A549 (cell line): ENCODE measurements around the gene ASF1B. TPM values are rescaled to one million over a fixed set of nuclear protein-coding genes. Genes with fewer than 3 reads are reported as not detected.

Experiments
- ATAC-seq, 2 experiments: fragments of 200-7000 bp in 1 of 2; fragments of >200 bp in 1 of 2; cut with Nextera tagmentation in 1 of 2; cut with Tn5 transposase in 1 of 2; 3 replicates each; pipeline versions ENCODE4 v1.8.0 to v1.9.1; 2018 to 2020; ENCODE audit warnings: mild to moderate bottlenecking in 1 of 2, moderate library complexity in 1 of 2
- CTCF ChIA-PET: fragments of 300-600 bp; sonication (Branson Sonifier 250); formaldehyde crosslinking; extraction: SDS; loops from one replicate; lab custom pipeline; 2021; ENCODE audit warnings: antibody characterized with exemption, inconsistent platforms; lab: Yijun Ruan, JAX
- POLR2A ChIA-PET: fragments of 350-600 bp; formaldehyde crosslinking; extraction: SDS; loops from one replicate; lab custom pipeline; 2021; ENCODE audit warnings: antibody characterized with exemption, inconsistent platforms; lab: Yijun Ruan, JAX
- DNase-seq, 2 experiments: peaks; one replicate each; pipeline versions ENCODE4 v3.0.0 to v3.0.0-alpha.2; 2011 to 2016; ENCODE audit warnings: low read depth in 1 of 2, low spot score in 1 of 2
- FAIRE-seq: peaks from 2 replicates; lab custom pipeline; 2011; peaks lifted over from hg19 to GRCh38; lab: Jason Lieb, UNC
- H3K27ac ChIP-seq, 2 experiments: fragments of >200 bp; sonication (Bioruptor Twin); formaldehyde crosslinking; 3 replicates each; pipeline ENCODE4 v1.5.1; 2016 to 2017
- H3K4me1 ChIP-seq: fragments of >200 bp; sonication (Bioruptor Twin); formaldehyde crosslinking; 3 replicates; pipeline ENCODE4 v1.6.1; 2016
- H3K4me2 ChIP-seq: fragments of >200 bp; sonication (Bioruptor Twin); formaldehyde crosslinking; 3 replicates; pipeline ENCODE4 v1.6.1; 2016
- H3K4me3 ChIP-seq: fragments of >200 bp; sonication (Bioruptor Twin); formaldehyde crosslinking; 3 replicates; pipeline ENCODE4 v1.5.1; 2016
- H3K9me3 ChIP-seq: fragments of >200 bp; sonication (Bioruptor Twin); formaldehyde crosslinking; 3 replicates; pipeline ENCODE4 v1.6.1; 2016
- CBX8 ChIP-seq: fragments of 200-600 bp; sonication (generic); IDR thresholded peaks from 2 replicates; pipeline ENCODE4 v1.6.1; 2016
- CHD2 ChIP-seq: fragments of 150-350 bp; IDR thresholded peaks from 2 replicates; pipeline ENCODE4 v1.6.1; 2014; ENCODE audit warnings: low read length; ENCODE audit not compliant: partially characterized antibody
- CHD4 ChIP-seq: fragments of 200-600 bp; sonication (generic); IDR thresholded peaks from 2 replicates; pipeline ENCODE4 v1.6.1; 2016; ENCODE audit warnings: antibody characterized with exemption, mild to moderate bottlenecking, borderline replicate concordance
- EHMT2 ChIP-seq: fragments of 200-600 bp; sonication (generic); IDR thresholded peaks from 2 replicates; pipeline ENCODE4 v1.6.1; 2016; ENCODE audit warnings: antibody characterized with exemption, low read depth, mild to moderate bottlenecking, moderate library complexity
- HOXA7 ChIP-seq: fragments of 250-450 bp; sonication (Bioruptor Pico); IDR thresholded peaks from 2 replicates; pipeline ENCODE4 v1.5.0; 2020; ENCODE audit warnings: mild to moderate bottlenecking, moderate library complexity
- HOXB13 ChIP-seq: fragments of 250-450 bp; sonication (Bioruptor Pico); IDR thresholded peaks from 2 replicates; pipeline ENCODE4 v1.5.0; 2020; ENCODE audit warnings: low read depth, mild to moderate bottlenecking, moderate library complexity
- KDM1A ChIP-seq: fragments of 200-600 bp; sonication (generic); IDR thresholded peaks from 2 replicates; pipeline ENCODE4 v1.6.1; 2016; ENCODE audit warnings: low read depth, mild to moderate bottlenecking
- MYC ChIP-seq: IDR thresholded peaks from 2 replicates; pipeline ENCODE4 v1.6.1; 2012; ENCODE audit warnings: mild to moderate bottlenecking, inconsistent platforms, low read length, improper control_type of control experiment, borderline replicate concordance
- NFE2L2 ChIP-seq: fragments of 150-350 bp; conservative IDR thresholded peaks from 2 replicates; pipeline ENCODE4 v1.6.1; 2014; ENCODE audit warnings: low read length
- POLR2AphosphoS2 ChIP-seq: conservative IDR thresholded peaks from 2 replicates; pipeline ENCODE4 v1.6.1; 2012; ENCODE audit warnings: low read length, improper control_type of control experiment, inconsistent platforms
- RCOR1 ChIP-seq: fragments of 150-350 bp; IDR thresholded peaks from 2 replicates; pipeline ENCODE4 v1.6.1; 2014; ENCODE audit warnings: antibody characterized with exemption, low read length, low read depth
- SREBF2 ChIP-seq: fragments of 450-650 bp; IDR thresholded peaks from 2 replicates; pipeline ENCODE4 v1.6.1; 2014; ENCODE audit warnings: mild to moderate bottlenecking, moderate library complexity
- TP53 ChIP-seq: fragments of 250-450 bp; sonication (Bioruptor Pico); IDR thresholded peaks from 2 replicates; pipeline ENCODE4 v1.5.0; 2021; ENCODE audit warnings: mild to moderate bottlenecking, moderate library complexity
- ZC3H11A ChIP-seq: fragments of 450-650 bp; IDR thresholded peaks from 2 replicates; pipeline ENCODE4 v1.6.1; 2014; ENCODE audit warnings: antibody characterized with exemption, mild to moderate bottlenecking
- ZNF302 ChIP-seq: fragments of 250-450 bp; sonication (Bioruptor Pico); IDR thresholded peaks from 2 replicates; pipeline ENCODE4 v1.9.0; 2021; ENCODE audit warnings: inconsistent platforms, mild to moderate bottlenecking, moderate library complexity
- ZSCAN20 ChIP-seq: fragments of 250-450 bp; sonication (Bioruptor Pico); IDR thresholded peaks from 2 replicates; pipeline ENCODE4 v1.8.0; 2022; ENCODE audit warnings: mild to moderate bottlenecking, moderate library complexity
- WGBS: methylation state at CpG from one replicate; pipeline ENCODE4 v1.1.6; 2017; ENCODE audit errors: missing lambda C conversion rate; 5-methylcytosine and 5-hydroxymethylcytosine counted together
- polyA plus RNA-seq, 4 experiments: library from polyadenylated mRNA; depleted of rRNA in 3 of 4; stranded (reverse); fragments of >200 nt; fragmentation: RNase III in 1 of 4; extraction: RNeasy Plus Mini Kit Qiagen cat#74134 plus additional on column Dnase treatment in 1 of 4; gene quantifications; 2 replicates in 3 of 4; 3 replicates in 1 of 4; pipeline ENCODE4 v1.2.3, GENCODE V29; 2011 to 2017
- TF ChIP-seq, protein P1 (sequence below): fragments of 250-450 bp; sonication (Bioruptor Pico); IDR thresholded peaks from 2 replicates; pipeline ENCODE4 v1.5.0; 2020; ENCODE audit warnings: low read depth, mild to moderate bottlenecking, moderate library complexity
- TF ChIP-seq, protein P2 (sequence below): fragments of 150-350 bp; IDR thresholded peaks from 2 replicates; pipeline ENCODE4 v1.6.1; 2014; ENCODE audit warnings: low read depth, mild to moderate bottlenecking, low read length
- TF ChIP-seq, protein P3 (sequence below): IDR thresholded peaks from 2 replicates; pipeline ENCODE4 v1.6.1; 2012
- TF ChIP-seq, protein P4 (sequence below): fragments of >200 bp; sonication (Bioruptor Twin); formaldehyde crosslinking; IDR thresholded peaks from 3 replicates; pipeline ENCODE4 v1.5.1; 2016

Gene ASF1B
- polyA plus RNA-seq, 2 of the 4 experiments (the other 2 are of a cell fraction): 12.1 to 46.2 TPM

DNA sequence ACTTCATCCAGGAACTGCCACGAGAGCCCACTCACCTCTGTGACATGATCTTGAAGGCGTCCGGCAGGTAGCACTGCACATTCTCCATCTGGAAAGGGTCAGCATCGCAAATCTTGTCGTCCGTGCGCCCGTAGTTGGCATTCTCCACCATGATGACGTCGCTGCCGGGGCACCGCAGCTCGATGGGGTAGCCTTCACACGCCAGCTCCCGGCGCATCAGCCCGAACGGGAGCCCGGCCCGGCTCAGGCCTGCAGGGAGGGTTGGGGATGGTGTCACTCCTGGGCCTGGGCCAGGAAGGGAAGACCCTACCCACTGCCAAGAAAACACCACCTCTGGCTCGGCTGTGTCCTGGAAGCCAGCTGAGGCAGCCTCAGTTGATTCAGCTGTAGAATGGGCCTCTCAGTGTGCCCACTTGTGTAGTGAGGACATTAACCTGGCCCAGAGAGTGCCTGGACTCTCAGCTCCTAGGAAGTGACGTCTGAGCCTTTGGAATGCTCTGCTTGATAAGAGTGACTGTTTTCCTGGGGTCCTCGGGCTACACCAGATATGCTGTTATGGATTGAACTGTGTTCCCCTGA, 41.2 kb upstream of the ASF1B start (continued):
- TF ChIP-seq CHD4 (no peak), NFE2L2 (no peak), CHD2 (no peak), RCOR1 (no peak), POLR2AphosphoS2 (no peak), ZNF302 (no peak), HOXA7 (CRISPR knock-in tag) (no peak)
- TF ChIP-seq, protein P1, sequence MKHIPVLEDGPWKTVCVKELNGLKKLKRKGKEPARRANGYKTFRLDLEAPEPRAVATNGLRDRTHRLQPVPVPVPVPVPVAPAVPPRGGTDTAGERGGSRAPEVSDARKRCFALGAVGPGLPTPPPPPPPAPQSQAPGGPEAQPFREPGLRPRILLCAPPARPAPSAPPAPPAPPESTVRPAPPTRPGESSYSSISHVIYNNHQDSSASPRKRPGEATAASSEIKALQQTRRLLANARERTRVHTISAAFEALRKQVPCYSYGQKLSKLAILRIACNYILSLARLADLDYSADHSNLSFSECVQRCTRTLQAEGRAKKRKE (CRISPR knock-in tag): no peak

DNA sequence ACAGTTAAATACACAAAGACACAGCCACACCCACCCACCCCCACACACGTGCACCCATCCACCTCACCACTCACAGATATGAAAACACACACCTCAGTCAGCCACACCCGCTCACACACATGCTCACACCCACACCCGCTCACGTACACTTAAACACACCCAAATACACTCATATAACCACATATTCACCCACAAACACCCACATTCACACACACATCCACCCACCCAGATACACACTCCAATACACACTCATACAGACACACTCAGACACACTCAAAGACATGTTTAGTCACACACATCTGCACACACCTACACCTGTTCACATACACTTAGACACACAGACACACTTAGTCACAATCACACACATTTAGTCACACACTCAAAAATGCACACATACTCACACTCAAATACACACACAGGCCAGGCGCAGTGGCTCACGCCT, 39.0 kb upstream of the ASF1B start:
- Histone ChIP-seq H3K4me2 (no peak overlapping the region), H3K4me1 (no peaks in the 10 kb centered on the region), H3K27ac (no peak overlapping the region), H3K9me3 (no peaks in the 10 kb centered on the region), H3K4me3 (no peak overlapping the region)
- DNase-seq (no peak), FAIRE-seq (no peak), ATAC-seq (no peak)
- ChIA-PET POLR2A (no interaction called here), CTCF (interaction anchor here (1.0 kb wide), 1 partner anchor 17 kb away, joined by 3 read pairs; no protein-coding TSS in a partner anchor)
- TF ChIP-seq KDM1A (no peak), EHMT2 (no peak), HOXB13 (CRISPR knock-in tag) (no peak), TP53 (no peak), CHD2 (no peak), SREBF2 (no peak)
- TF ChIP-seq, protein P2, sequence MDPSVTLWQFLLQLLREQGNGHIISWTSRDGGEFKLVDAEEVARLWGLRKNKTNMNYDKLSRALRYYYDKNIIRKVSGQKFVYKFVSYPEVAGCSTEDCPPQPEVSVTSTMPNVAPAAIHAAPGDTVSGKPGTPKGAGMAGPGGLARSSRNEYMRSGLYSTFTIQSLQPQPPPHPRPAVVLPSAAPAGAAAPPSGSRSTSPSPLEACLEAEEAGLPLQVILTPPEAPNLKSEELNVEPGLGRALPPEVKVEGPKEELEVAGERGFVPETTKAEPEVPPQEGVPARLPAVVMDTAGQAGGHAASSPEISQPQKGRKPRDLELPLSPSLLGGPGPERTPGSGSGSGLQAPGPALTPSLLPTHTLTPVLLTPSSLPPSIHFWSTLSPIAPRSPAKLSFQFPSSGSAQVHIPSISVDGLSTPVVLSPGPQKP: no peak
- 89% methylated on average over 6 of the region's 6 CpGs for WGBS

DNA sequence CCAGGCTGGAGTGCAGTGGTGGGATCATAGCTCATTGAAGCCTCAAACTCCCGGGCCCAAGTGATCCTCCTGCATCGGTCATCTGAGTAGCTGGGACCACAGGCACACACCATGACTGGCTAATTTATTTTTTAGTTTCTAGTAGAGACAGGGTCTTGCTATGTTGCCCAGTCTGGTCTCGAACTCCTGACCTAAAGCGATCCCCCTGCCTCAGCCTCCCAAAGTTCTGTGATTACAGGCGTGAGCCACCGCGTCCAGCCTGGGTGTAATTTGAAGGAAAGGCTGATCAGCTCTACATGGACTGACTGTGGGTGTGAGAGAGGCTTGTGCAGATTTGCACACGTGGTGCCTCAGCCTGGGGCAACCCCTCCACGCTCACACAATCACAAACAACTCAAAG, 38.5 kb upstream of the ASF1B start:
- H3K27ac ChIP-seq: no peak overlapping the region
- no peaks in the 10 kb centered on the region for H3K4me1 ChIP-seq
- ATAC-seq: no peak
- POLR2A ChIA-PET: no interaction called here
- FAIRE-seq: no peak
- H3K4me3 ChIP-seq: no peak overlapping the region
- no peaks in the 10 kb centered on the region for H3K9me3 ChIP-seq
- TF ChIP-seq ZC3H11A (no peak), MYC (no peak), NFE2L2 (no peak), CBX8 (no peak), ZSCAN20 (no peak)
- TF ChIP-seq, protein P3, sequence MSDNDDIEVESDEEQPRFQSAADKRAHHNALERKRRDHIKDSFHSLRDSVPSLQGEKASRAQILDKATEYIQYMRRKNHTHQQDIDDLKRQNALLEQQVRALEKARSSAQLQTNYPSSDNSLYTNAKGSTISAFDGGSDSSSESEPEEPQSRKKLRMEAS: no peak
- TF ChIP-seq, protein P4, sequence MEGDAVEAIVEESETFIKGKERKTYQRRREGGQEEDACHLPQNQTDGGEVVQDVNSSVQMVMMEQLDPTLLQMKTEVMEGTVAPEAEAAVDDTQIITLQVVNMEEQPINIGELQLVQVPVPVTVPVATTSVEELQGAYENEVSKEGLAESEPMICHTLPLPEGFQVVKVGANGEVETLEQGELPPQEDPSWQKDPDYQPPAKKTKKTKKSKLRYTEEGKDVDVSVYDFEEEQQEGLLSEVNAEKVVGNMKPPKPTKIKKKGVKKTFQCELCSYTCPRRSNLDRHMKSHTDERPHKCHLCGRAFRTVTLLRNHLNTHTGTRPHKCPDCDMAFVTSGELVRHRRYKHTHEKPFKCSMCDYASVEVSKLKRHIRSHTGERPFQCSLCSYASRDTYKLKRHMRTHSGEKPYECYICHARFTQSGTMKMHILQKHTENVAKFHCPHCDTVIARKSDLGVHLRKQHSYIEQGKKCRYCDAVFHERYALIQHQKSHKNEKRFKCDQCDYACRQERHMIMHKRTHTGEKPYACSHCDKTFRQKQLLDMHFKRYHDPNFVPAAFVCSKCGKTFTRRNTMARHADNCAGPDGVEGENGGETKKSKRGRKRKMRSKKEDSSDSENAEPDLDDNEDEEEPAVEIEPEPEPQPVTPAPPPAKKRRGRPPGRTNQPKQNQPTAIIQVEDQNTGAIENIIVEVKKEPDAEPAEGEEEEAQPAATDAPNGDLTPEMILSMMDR: no peak
- TF ChIP-seq, protein P1 (CRISPR knock-in tag): no peak
- TF ChIP-seq, all 56 proteins: peak for 0
- DNase-seq: no peak
- 92% methylated on average over 8 of the region's 9 CpGs for WGBS
- H3K4me2 ChIP-seq: no peak overlapping the region
- CTCF ChIA-PET: interaction anchor here (0.7 kb wide), 1 partner anchor 25 kb away, joined by 3 read pairs; no protein-coding TSS in a partner anchor
